Heart left ventricle (tissue), 13 donors: ENCODE results near the gene CNIH3.

Source experiments
- CTCF ChIP-seq, 12 donors: fragments of 200-600 bp; sonication (generic) in 4 of 12; IDR thresholded peaks; one replicate each; pipeline versions ENCODE4 v1.5.0 to v1.8.0; 2018 to 2022; ENCODE audit warnings: antibody characterized with exemption in 12 of 12, mild to moderate bottlenecking in 5 of 12
- POLR2A ChIP-seq, 2 donors: fragments of 450-650 bp; IDR thresholded peaks; one replicate each; pipeline ENCODE4 v1.6.1; 2017; ENCODE audit warnings: antibody characterized with exemption in 2 of 2, mild to moderate bottlenecking in 2 of 2, moderate library complexity in 2 of 2
- donor health status: ischemic (EF 13 %, LVEDD 7.1; RV severe dilation, severe dysfunction).
- donor health status: DM: no; HTN: yes; CAD: no.
- donor health status: DM: no; HTN: no; CAD: no.
- donor health status: ischemic (EF 25% LVEDD 6.9; RV normal size, moderate dysfunction).
- donor health status: ischemic (EF 25% LVEDD 5.7; RV mildly dilated, moderate dysfunction).
- donor health status: ischemic (EF 35%, LVEDD 5.7; RV mildly dilated, moderate dysfunction).
- donor health status: nonischemic (EF 11% LVEDD 7.7; RV severe dilation, severe dysfunction).
- donor health status: DM: yes; HTN: yes; CAD: no.
- donor health status: PGD.
- donor health status: ischemic (EF 29% LVEDD 5.4; RV normal size, mild dysfunction).
- donor health status: nonischemic (EF 23%, LVEDD 6.1; RV moderate dilation, normal function).

GRCh38 chr1:224783006-224783651 is 167.0 kb downstream of the CNIH3 start:
- TF ChIP-seq CTCF (IDR thresholded peaks at IDR 0.05) (no peak), POLR2A (IDR thresholded peaks at IDR 0.05) (no peak)
